Measurements from ENCODE around the gene CDC16.

The CDC16 gene

DNA sequence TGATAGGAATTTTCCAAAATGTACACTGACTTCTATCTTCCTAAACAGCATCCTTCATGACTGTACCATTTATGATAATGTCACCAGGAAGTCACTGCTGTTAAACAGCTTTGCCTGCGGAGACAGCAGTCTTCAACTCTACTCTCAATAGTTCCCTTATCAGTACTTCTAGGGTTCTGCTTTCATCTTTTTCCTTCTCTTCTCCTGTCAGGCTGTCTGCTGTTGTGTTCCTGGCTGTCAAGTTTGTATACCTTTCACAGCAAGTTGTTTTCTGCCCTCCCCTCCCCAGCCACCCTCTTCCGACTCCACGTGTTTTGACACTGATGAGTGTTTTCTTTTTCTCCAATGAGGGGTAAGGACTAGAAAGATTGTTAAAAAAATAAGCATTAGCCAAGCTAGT, 48.9 kb downstream of the CDC16 start:
- Histone ChIP-seq H3K27me3 (ENCODE audit: control insufficient read depth, insufficient read depth, low read length) (no peaks in the 10 kb centered on the region), H3K9ac (ENCODE audit: low read depth, low read length) (peak overlapping the region; percentile 14), H3K36me3 (ENCODE audit: insufficient read depth, low read length) (peaks cover 48% of the 10 kb centered on the region), H3K4me1 (ENCODE audit: control insufficient read depth, insufficient read depth, low read length) (peaks cover 33% of the 10 kb centered on the region), H3K9me3 (replicated peaks; ENCODE audit: low read length) (no peaks in the 10 kb centered on the region), H3K4me3 (ENCODE audit: low read length) (peak overlapping the region; percentile 97), H3K4me2 (ENCODE audit: low read length) (peak overlapping the region; percentile 74)

- no peaks in the 10 kb centered on the region for H3K9me3 ChIP-seq (replicated peaks; ENCODE audit: low read length)
- no peak overlapping the region for H3K4me3 ChIP-seq (ENCODE audit: low read length)
- H3K9ac ChIP-seq (ENCODE audit: low read depth, low read length) = no peak overlapping the region
- peaks cover 32% of the 10 kb centered on the region for H3K4me1 ChIP-seq (ENCODE audit: control insufficient read depth, insufficient read depth, low read length)
- peaks cover 52% of the 10 kb centered on the region for H3K36me3 ChIP-seq (ENCODE audit: insufficient read depth, low read length)
- no peaks in the 10 kb centered on the region for H3K27me3 ChIP-seq (ENCODE audit: control insufficient read depth, insufficient read depth, low read length)
- peak overlapping the region; percentile 2 for H3K4me2 ChIP-seq (ENCODE audit: low read length)
Measured at GRCh38 chr13:114284680-114285079, 50.0 kb downstream of the CDC16 start.

GRCh38 chr13:114285166-114285808, 50.6 kb downstream of the CDC16 start:
- H3K9ac ChIP-seq (ENCODE audit: low read depth, low read length) = no peak overlapping the region
- H3K4me1 ChIP-seq (ENCODE audit: control insufficient read depth, insufficient read depth, low read length) = peaks cover 26% of the 10 kb centered on the region
- H3K4me3 ChIP-seq (ENCODE audit: low read length) = peak overlapping the region; percentile 2
- H3K4me2 ChIP-seq (ENCODE audit: low read length) = peak overlapping the region; percentile 2
- no peaks in the 10 kb centered on the region for H3K9me3 ChIP-seq (replicated peaks; ENCODE audit: low read length)
- H3K36me3 ChIP-seq (ENCODE audit: insufficient read depth, low read length) = peaks cover 58% of the 10 kb centered on the region
- H3K27me3 ChIP-seq (ENCODE audit: control insufficient read depth, insufficient read depth, low read length) = no peaks in the 10 kb centered on the region

DNA sequence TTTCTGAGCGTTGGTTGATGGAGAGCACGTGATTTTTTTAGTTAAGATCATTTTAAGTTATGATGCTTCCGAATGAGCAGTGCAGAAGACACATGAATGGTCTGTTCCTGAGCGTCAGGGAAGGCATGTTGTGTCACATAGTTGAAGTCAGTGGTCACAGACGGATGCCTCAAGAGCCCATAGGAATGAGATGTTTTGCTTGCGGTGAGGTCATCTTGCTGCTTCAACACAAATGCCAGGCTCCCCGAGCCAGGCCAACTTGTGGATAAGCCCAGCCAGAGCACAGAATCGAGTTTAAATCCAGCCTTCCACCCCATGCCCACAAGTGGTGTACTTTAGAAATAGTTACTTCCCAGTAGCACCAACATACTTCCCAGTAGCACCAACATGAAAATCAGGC, 52.1 kb downstream of the CDC16 start:
- H3K4me3 ChIP-seq (ENCODE audit: low read length) = no peak overlapping the region
- H3K4me1 ChIP-seq (ENCODE audit: control insufficient read depth, insufficient read depth, low read length) = peaks cover 18% of the 10 kb centered on the region
- H3K27me3 ChIP-seq (ENCODE audit: control insufficient read depth, insufficient read depth, low read length) = no peaks in the 10 kb centered on the region
- no peaks in the 10 kb centered on the region for H3K9me3 ChIP-seq (replicated peaks; ENCODE audit: low read length)
- no peak overlapping the region for H3K9ac ChIP-seq (ENCODE audit: low read depth, low read length)
- no peak overlapping the region for H3K4me2 ChIP-seq (ENCODE audit: low read length)
- H3K36me3 ChIP-seq (ENCODE audit: insufficient read depth, low read length) = peaks cover 68% of the 10 kb centered on the region

DNA sequence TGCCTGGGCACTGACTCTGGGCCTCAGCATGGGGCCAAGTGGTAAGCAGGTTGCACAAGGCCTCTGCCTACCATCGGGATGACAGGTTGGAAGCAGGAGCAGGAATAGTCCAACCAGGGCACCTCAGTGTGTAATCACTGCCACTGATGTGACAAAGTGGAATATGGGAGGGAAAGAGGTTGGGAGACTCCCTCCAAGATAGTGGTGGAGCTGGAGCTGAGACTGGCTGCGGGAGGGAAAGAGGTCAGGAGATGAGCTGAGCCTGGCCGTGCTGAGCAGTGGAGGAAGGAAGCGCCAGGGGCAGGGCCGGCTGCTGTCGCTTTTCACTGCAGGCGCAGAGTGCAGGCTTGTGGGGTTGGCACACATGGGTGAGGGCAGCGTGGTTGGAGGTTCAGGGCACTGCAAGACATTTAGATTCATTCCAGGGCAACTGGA, 53.5 kb downstream of the CDC16 start:
- Histone ChIP-seq H3K27me3 (ENCODE audit: control insufficient read depth, insufficient read depth, low read length) (no peaks in the 10 kb centered on the region), H3K9me3 (replicated peaks; ENCODE audit: low read length) (no peaks in the 10 kb centered on the region), H3K9ac (ENCODE audit: low read depth, low read length) (no peak overlapping the region), H3K4me3 (ENCODE audit: low read length) (no peak overlapping the region), H3K4me1 (ENCODE audit: control insufficient read depth, insufficient read depth, low read length) (peaks cover 18% of the 10 kb centered on the region), H3K36me3 (ENCODE audit: insufficient read depth, low read length) (peaks cover 77% of the 10 kb centered on the region), H3K4me2 (ENCODE audit: low read length) (no peak overlapping the region)

GRCh38 chr13:114296448-114296847, 61.8 kb downstream of the CDC16 start:
- peaks cover 49% of the 10 kb centered on the region for H3K36me3 ChIP-seq (ENCODE audit: insufficient read depth, low read length)
- no peaks in the 10 kb centered on the region for H3K27me3 ChIP-seq (ENCODE audit: control insufficient read depth, insufficient read depth, low read length)
- no peak overlapping the region for H3K4me3 ChIP-seq (ENCODE audit: low read length)
- no peak overlapping the region for H3K4me2 ChIP-seq (ENCODE audit: low read length)
- H3K9me3 ChIP-seq (replicated peaks; ENCODE audit: low read length) = no peaks in the 10 kb centered on the region
- H3K4me1 ChIP-seq (ENCODE audit: control insufficient read depth, insufficient read depth, low read length) = peaks cover 9% of the 10 kb centered on the region
- H3K9ac ChIP-seq (ENCODE audit: low read depth, low read length) = no peak overlapping the region

- Histone ChIP-seq H3K9ac (ENCODE audit: low read depth, low read length) (no peak overlapping the region), H3K27me3 (ENCODE audit: control insufficient read depth, insufficient read depth, low read length) (no peaks in the 10 kb centered on the region), H3K9me3 (replicated peaks; ENCODE audit: low read length) (no peaks in the 10 kb centered on the region), H3K4me2 (ENCODE audit: low read length) (no peak overlapping the region), H3K4me1 (ENCODE audit: control insufficient read depth, insufficient read depth, low read length) (peaks cover 9% of the 10 kb centered on the region), H3K36me3 (ENCODE audit: insufficient read depth, low read length) (peaks cover 47% of the 10 kb centered on the region), H3K4me3 (ENCODE audit: low read length) (no peak overlapping the region)
Measured at GRCh38 chr13:114296902-114297301, 62.2 kb downstream of the CDC16 start.

GRCh38 chr13:114298866-114299265, 64.2 kb downstream of the CDC16 start:
- peaks cover 52% of the 10 kb centered on the region for H3K36me3 ChIP-seq (ENCODE audit: insufficient read depth, low read length)
- no peak overlapping the region for H3K9ac ChIP-seq (ENCODE audit: low read depth, low read length)
- H3K4me1 ChIP-seq (ENCODE audit: control insufficient read depth, insufficient read depth, low read length) = peaks cover 9% of the 10 kb centered on the region
- no peak overlapping the region for H3K4me2 ChIP-seq (ENCODE audit: low read length)
- no peak overlapping the region for H3K4me3 ChIP-seq (ENCODE audit: low read length)
- H3K9me3 ChIP-seq (replicated peaks; ENCODE audit: low read length) = no peaks in the 10 kb centered on the region
- no peaks in the 10 kb centered on the region for H3K27me3 ChIP-seq (ENCODE audit: control insufficient read depth, insufficient read depth, low read length)

GRCh38 chr13:114299604-114300305, 65.1 kb downstream of the CDC16 start:
- Histone ChIP-seq H3K9ac (ENCODE audit: low read depth, low read length) (no peak overlapping the region), H3K36me3 (ENCODE audit: insufficient read depth, low read length) (peaks cover 57% of the 10 kb centered on the region), H3K4me2 (ENCODE audit: low read length) (no peak overlapping the region), H3K9me3 (replicated peaks; ENCODE audit: low read length) (no peaks in the 10 kb centered on the region), H3K4me1 (ENCODE audit: control insufficient read depth, insufficient read depth, low read length) (peaks cover 9% of the 10 kb centered on the region), H3K4me3 (ENCODE audit: low read length) (no peak overlapping the region), H3K27me3 (ENCODE audit: control insufficient read depth, insufficient read depth, low read length) (no peaks in the 10 kb centered on the region)

DNA sequence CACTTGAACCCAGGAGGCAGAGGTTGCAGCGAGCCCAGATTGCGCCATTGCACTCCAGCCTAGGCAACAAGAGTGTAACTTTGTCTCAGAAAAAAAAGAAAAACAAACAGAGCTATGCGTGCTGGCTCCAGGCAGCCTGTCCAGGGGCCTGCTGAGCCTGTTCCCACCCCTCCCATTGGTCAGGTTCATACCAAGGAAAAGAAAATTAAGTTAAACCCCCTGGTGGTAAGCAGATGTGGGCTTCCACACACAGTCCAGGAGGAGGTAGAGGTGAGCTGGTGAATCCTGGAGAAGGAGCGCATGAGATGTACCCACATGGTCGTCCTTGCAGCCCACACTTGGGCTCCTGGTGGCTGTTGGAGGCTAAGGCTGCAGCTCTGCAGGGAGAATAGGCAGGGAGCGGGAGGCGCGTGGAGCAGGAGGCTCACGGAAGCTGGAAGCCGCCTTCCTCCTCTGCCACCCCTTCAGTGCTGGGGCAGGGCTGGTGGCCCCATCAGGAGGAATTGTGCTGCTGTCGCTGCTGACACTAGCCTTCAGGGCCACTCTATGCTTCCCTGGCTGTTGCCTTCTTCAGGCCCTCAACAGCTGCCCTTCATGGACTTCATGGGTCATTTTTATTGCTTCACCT, 69.1 kb downstream of the CDC16 start:
- Histone ChIP-seq H3K4me1 (ENCODE audit: control insufficient read depth, insufficient read depth, low read length) (no peaks in the 10 kb centered on the region), H3K4me3 (ENCODE audit: low read length) (no peak overlapping the region), H3K27me3 (ENCODE audit: control insufficient read depth, insufficient read depth, low read length) (no peaks in the 10 kb centered on the region), H3K4me2 (ENCODE audit: low read length) (no peak overlapping the region), H3K36me3 (ENCODE audit: insufficient read depth, low read length) (peaks cover 61% of the 10 kb centered on the region), H3K9ac (ENCODE audit: low read depth, low read length) (no peak overlapping the region), H3K9me3 (replicated peaks; ENCODE audit: low read length) (no peaks in the 10 kb centered on the region)

DNA sequence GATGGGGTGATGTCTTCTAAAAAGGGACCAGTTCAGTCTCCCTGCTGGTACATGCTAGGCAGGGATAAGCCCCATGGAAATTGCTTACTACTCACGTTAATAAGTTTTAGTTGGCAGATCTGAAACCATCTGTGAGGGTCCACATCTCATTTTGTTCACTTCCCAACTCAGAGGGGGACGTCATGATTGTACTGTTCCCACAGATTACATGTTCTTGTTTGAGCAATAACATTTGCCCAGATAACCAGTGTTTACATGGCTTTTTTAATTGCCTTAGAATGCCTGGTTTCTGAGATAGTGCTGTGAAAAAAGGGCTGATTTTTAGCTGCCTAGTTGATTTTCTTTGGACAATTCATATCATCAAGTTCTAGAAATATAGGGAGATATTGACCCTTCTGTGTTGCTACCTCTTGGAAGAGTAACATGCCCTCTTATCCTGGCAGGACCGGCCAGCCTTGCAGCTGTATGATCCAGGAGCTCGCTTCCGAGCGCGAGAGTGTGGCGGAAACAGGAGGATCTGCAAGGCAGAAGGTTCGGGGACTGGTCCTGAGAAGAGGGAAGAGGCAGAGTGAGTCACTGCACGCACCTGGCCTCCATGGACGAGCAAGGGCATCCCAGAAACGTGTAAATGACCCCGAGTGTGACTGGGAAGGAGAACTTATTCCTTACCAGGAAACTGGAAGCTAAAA, 69.8 kb downstream of the CDC16 start:
- Histone ChIP-seq H3K4me1 (ENCODE audit: control insufficient read depth, insufficient read depth, low read length) (no peaks in the 10 kb centered on the region), H3K9me3 (replicated peaks; ENCODE audit: low read length) (no peaks in the 10 kb centered on the region), H3K27me3 (ENCODE audit: control insufficient read depth, insufficient read depth, low read length) (no peaks in the 10 kb centered on the region), H3K36me3 (ENCODE audit: insufficient read depth, low read length) (peaks cover 55% of the 10 kb centered on the region), H3K4me3 (ENCODE audit: low read length) (no peak overlapping the region), H3K4me2 (ENCODE audit: low read length) (no peak overlapping the region), H3K9ac (ENCODE audit: low read depth, low read length) (no peak overlapping the region)

All from skeletal muscle satellite cell (primary cell).